ENCODE data around the gene C17orf50.

GRCh38 chr17:35748979-35749378, 11.7 kb upstream of the C17orf50 start:
- TF ChIP-seq CTCF (conservative IDR thresholded peaks at IDR 0.05 in 1 of 2, IDR thresholded peaks at IDR 0.05 in 1 of 2; ENCODE audit: extremely low read depth in 1 of 2, insufficient read depth in 1 of 2, low read depth in 1 of 2, low read length in 2 of 2) (no peak), EZH2 (IDR thresholded peaks at IDR 0.05; ENCODE audit: borderline replicate concordance, low read length) (no peak)
